ENCODE data around the gene RPS10. TPM values are rescaled to one million over a fixed set of nuclear protein-coding genes. Genes with fewer than 3 reads are reported as not detected.

RPS10 gene
- total RNA-seq, 1 donor from 2014 or later, result 2,671 TPM

DNA sequence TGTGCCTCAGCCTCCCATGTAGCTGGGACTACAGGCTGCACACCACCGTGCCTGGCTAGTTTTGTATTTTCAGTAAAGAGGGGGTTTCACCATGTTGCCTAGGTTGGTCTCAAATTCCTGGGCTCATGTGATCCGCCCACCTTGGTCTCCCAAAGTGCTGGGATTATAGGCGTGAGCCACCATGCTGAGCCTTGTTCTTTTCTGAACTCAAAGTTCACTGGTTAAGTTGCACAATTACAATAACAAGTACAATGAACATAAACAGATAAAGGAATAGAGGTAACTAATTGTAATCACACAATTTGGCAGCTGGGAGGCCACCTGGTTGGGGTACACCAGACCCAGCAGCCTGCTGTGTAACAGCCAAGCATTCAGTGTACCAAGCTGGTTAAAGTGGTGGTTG lies 40.1 kb downstream of the RPS10 start:
- TF ChIP-seq POLR2A (IDR thresholded peaks at IDR 0.05), result no peak
- no peak for TF ChIP-seq POLR2AphosphoS5 (IDR thresholded peaks at IDR 0.05; ENCODE audit: insufficient read depth in 1 of 2, low read depth in 1 of 2)
- TF ChIP-seq, protein P1, sequence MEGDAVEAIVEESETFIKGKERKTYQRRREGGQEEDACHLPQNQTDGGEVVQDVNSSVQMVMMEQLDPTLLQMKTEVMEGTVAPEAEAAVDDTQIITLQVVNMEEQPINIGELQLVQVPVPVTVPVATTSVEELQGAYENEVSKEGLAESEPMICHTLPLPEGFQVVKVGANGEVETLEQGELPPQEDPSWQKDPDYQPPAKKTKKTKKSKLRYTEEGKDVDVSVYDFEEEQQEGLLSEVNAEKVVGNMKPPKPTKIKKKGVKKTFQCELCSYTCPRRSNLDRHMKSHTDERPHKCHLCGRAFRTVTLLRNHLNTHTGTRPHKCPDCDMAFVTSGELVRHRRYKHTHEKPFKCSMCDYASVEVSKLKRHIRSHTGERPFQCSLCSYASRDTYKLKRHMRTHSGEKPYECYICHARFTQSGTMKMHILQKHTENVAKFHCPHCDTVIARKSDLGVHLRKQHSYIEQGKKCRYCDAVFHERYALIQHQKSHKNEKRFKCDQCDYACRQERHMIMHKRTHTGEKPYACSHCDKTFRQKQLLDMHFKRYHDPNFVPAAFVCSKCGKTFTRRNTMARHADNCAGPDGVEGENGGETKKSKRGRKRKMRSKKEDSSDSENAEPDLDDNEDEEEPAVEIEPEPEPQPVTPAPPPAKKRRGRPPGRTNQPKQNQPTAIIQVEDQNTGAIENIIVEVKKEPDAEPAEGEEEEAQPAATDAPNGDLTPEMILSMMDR (IDR thresholded peaks at IDR 0.05), result no peak
- no peaks in the 10 kb centered on the region for H3K27me3 ChIP-seq
- no peaks in the 10 kb centered on the region for H3K36me3 ChIP-seq
- no peak for DNase-seq (ENCODE audit: extremely low spot score in 2 of 2)
- H3K4me1 ChIP-seq, result peaks cover 73% of the 10 kb centered on the region
- intact Hi-C loops (cut with DNase I), result no loop called here
- H3K4me3 ChIP-seq, result no peak overlapping the region
- H3K27ac ChIP-seq, result no peak overlapping the region
- H3K9me3 ChIP-seq, result no peaks in the 10 kb centered on the region

GRCh38 chr6:34384321-34385153 lies 41.3 kb downstream of the RPS10 start:
- Histone ChIP-seq H3K4me1 (peaks cover 60% of the 10 kb centered on the region), H3K27me3 (no peaks in the 10 kb centered on the region), H3K9me3 (no peaks in the 10 kb centered on the region), H3K36me3 (no peaks in the 10 kb centered on the region), H3K4me3 (no peak overlapping the region), H3K27ac (peak overlapping the region; percentile 28)
- no peak for DNase-seq (ENCODE audit: extremely low spot score in 2 of 2)
- intact Hi-C loops (cut with DNase I), result no loop called here
- TF ChIP-seq POLR2AphosphoS5 (IDR thresholded peaks at IDR 0.05; ENCODE audit: insufficient read depth in 1 of 2, low read depth in 1 of 2), result no peak
- TF ChIP-seq POLR2A (IDR thresholded peaks at IDR 0.05), result no peak
- TF ChIP-seq, protein P1 (IDR thresholded peaks at IDR 0.05), result no peak

- no peaks in the 10 kb centered on the region for H3K27me3 ChIP-seq
- no peak overlapping the region for H3K4me3 ChIP-seq
- H3K9me3 ChIP-seq, result no peaks in the 10 kb centered on the region
- peak overlapping the region; percentile 28 for H3K27ac ChIP-seq
- H3K36me3 ChIP-seq, result no peaks in the 10 kb centered on the region
- TF ChIP-seq POLR2A (IDR thresholded peaks at IDR 0.05), result no peak
- TF ChIP-seq, protein P1 (IDR thresholded peaks at IDR 0.05), result no peak
- no peak for TF ChIP-seq POLR2AphosphoS5 (IDR thresholded peaks at IDR 0.05; ENCODE audit: insufficient read depth in 1 of 2, low read depth in 1 of 2)
- H3K4me1 ChIP-seq, result peaks cover 59% of the 10 kb centered on the region
- no peak for DNase-seq (ENCODE audit: extremely low spot score in 2 of 2)
- intact Hi-C loops (cut with DNase I), result no loop called here
These were observed 42.1 kb downstream of the RPS10 start for GRCh38 chr6:34383656-34384320.

DNA sequence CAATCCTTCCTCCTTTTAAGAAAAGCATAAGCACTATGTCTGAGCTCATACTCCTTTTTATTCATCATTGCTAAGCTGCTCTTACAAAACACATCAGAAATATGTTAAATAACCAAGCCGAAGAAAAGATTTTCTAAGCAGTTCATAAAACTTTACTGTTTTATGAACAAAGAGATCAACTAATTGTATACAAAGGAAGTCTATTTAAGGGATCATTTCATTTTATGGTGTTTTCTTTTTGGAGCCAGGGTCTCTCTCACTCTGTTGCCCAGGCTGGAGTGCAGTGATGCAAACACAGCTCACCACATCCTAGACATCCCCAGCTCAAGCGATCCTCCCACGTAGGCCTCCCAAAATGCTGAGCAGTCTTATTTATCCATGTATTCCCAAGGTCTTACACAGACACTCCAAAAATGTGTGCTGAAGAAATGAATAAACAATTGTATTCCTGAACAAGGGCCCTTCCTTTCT lies 42.7 kb downstream of the RPS10 start:
- H3K27ac ChIP-seq, result peak overlapping the region; percentile 33
- intact Hi-C loops (cut with DNase I), result no loop called here
- no peaks in the 10 kb centered on the region for H3K36me3 ChIP-seq
- no peaks in the 10 kb centered on the region for H3K27me3 ChIP-seq
- no peak for TF ChIP-seq POLR2A (IDR thresholded peaks at IDR 0.05)
- no peak for TF ChIP-seq POLR2AphosphoS5 (IDR thresholded peaks at IDR 0.05; ENCODE audit: insufficient read depth in 1 of 2, low read depth in 1 of 2)
- TF ChIP-seq, protein P1 (IDR thresholded peaks at IDR 0.05), result no peak
- DNase-seq (ENCODE audit: extremely low spot score in 2 of 2), result no peak
- H3K9me3 ChIP-seq, result no peaks in the 10 kb centered on the region
- H3K4me3 ChIP-seq, result no peak overlapping the region
- peaks cover 59% of the 10 kb centered on the region for H3K4me1 ChIP-seq

Measured in vagina (tissue), 2 donors.